HG02763 (cell line): ENCODE results near the gene PACSIN3.

Experiments
- ATAC-seq: cut with Tn5 transposase; IDR thresholded peaks from one replicate; pipeline ENCODE4 v1.9.1; 2021; ENCODE audit warnings: mild to moderate bottlenecking, moderate library complexity; ENCODE audit not compliant: unreplicated experiment

PACSIN3 gene

DNA sequence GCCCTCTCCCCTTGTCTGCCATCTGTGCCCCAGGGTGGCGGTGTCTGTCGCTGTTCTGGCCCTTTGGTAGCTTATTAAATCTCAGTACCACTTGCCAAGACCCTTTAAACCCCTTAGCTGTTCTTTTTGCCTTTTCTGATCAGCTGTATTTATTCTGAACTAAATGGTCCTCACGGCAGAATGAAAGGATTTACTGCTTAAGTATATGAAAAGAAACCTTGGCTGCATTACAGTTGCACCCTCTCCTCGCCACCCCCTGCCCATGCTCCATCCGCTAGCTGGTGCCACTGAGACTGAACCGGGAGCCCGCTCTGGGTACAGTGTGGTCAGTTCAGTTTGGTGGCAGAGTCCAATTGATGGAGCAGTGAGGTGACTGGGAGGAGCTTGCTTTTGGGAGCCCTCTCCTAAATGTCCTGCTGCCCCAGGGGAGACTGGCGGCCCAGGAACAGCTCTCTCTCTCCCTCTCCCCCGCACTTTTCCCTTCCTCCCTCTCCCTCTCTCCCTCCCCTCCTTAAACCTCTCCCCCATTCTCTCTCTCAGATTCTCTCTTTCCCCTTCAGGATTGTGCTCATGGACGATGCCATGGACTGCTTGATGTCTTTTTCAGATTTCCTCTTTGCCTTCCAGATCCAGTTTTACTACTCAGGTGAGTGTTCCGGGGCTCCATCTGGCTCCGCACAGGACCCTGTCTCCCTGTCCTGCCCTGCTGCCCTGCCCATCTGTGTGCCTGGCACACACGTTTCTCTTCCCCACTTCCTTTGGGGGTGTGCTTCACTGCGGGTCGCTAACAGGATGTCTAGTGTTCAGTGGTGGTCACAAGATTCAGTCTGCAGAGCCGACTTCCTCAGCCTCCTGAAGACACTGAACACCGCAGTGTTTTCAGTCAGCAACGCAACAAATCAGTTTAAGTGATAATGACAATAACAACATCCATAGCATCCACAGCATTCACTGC is 31.3 kb downstream of the PACSIN3 start:
- ATAC-seq: no peak

DNA sequence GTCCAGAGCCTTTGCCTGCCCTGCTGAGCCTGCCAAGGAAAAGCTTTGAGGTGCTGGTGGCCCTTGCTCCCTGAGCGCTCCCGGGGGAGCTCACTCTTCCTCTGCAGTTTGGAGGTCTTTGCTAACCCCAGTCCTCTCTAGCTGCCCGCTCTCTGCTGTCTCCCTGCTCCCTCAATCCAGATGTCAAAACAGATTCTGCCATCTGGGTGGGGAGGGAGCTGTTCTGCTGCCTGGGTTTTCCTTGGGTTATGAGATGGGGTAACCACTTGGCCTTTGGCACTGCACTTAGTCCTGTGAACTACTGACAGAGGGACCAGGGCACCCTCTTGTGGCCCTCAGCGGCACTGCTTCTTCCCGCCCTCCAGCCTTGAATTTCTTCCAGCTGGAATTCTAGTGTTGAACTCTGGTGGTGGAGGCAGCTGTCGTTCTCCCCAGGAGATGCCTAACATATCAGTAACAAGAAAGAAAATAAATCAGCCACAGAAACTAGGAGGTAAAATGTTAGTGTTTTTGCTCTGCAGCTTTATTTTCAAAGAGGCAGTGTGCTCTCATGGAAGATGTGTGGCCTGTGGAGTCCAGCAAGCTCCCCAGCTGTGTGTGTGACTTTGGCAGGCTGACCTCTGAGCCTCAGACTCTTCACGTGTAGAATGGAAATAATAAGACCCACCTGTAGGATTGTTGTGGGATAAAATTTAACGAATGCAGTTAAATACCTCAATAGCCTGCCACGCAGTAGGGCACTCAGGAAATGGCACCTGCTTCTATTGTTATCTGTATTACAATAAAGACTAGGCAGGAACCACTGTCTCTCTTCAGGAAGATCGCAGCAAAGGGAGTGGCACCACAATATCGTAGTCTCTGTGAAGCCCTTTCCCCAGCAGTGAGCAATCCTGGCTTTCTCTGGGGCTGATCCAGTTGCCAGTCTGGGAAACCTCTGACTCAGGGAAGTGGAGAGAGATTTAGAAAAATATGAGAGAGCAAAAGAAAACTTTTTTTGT is 33.0 kb downstream of the PACSIN3 start:
- peak; percentile 64 for ATAC-seq

DNA sequence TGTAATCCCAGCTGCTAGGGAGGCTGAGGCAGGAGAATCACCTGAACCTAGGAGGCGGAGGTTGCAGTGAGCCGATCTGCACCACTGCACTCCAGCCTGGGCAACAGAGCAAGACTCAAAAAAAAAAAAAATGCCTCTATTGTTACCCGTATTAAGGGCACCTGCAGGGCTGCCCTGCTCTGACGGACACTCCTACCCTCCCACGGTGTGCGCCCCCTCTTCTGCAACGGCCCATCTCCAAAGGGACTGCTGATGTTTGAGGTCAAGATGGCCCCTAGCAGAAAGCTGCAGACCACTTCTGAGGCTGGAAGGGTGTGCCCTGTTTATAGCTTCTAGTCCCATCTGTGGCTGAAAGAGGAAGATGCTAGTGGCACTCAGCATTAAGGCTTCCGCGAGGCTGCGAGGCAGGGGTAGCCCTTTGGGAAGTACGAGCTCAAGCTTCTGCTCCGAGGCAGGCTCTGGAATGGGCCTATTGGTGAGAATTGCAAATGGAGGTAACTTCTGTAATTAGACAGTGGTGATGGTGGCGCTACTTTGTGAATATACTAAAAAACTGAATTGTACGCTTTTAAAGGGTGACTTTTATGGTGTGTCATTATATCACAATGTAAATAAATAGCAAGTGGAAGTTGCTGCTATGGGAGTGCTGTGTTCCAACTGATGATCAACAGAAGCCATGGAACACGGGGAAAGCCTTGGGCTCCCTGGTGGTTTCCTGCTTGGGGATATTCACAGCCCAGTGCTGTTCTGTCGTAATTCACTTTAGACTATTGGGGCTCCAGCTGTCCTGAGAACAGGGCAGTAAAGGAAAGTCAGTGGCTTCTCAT is 33.9 kb downstream of the PACSIN3 start:
- ATAC-seq: no peak

DNA sequence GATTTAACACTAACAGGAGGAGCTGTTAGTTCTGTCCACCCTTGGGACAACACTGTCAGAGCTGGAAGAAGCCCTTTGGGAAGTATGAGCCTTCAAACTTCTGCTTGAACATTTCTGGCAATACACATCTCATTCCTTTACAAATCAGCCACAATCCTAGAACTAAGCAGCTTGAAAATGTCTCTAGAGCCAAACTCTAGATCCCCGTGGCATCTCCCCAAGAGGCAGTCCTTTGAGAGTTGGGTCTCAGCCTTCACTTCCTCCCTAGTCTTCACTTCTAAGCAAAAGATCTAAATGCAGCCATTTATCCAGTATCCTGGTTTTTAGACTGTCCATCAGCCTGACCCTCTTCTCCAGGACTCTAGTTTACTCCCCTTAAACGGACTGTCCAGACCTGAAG is 36.5 kb downstream of the PACSIN3 start:
- no peak for ATAC-seq

DNA sequence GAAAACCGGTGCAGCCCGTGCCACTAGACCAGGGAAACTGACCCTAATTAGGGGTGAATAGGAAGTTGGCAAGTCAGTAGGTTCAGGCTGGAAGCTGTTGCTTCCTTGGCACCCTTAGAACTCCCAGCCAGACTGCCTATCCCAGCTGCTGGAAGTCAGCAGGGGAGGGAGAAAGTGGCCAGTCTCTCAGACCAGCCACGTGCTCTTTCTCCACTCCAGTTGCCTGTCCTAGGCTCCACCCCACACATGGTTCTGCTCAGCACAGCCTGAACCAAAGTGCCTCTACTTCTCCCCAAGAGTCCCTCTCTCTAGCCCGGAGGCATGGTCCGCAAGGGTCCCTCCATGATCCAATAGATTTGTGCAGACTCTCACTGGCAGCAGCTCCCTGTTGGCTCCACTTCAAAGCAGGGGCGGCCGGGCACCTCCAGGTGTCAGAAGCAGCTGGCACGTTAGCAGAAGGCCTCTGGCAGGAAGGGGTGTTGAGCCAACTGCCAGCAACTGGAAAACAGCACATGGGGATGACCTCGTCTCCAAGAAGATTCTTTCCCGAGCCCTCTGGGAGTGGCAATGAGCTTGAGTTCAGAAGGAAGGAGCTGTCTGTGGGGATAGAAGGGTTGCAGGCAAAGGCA is 37.2 kb downstream of the PACSIN3 start:
- ATAC-seq: no peak

DNA sequence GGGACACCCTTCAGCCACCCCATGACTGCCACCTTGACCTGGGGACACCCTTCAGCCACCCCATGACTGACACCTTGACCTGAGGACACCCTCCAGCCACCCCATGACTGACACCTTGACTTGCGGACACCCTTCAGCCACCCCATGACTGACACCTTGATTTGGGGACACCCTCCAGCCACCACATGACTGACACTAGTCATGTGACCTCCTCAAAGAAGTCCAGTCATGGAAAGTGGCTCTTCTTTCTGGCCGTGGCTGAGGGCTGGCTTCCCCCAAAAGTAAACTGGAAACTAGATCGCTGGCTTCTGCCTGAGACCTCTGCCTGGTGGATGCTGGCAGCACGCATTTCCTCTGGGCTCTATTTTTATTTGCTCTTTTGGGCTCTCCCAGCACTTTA is 38.0 kb downstream of the PACSIN3 start:
- ATAC-seq: no peak

DNA sequence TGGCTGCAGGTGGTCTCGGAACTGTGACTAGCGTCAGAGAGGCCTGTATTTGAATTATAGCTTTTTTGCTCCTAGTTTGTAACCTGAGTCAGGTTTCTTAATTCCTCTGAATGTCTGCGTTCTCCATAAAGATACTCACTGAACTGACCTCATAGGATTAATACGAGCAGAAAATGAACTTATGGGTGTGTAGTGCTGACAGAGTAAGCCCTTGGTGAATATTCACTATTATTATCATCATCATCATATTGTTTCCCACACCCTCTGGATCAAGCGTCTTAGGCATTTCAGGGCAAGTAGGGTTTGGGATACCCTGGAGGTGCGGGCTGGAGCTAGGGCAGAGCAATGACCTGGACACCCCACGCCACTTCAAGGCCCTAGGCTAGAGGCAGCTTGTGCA is 38.6 kb downstream of the PACSIN3 start:
- no peak for ATAC-seq

DNA sequence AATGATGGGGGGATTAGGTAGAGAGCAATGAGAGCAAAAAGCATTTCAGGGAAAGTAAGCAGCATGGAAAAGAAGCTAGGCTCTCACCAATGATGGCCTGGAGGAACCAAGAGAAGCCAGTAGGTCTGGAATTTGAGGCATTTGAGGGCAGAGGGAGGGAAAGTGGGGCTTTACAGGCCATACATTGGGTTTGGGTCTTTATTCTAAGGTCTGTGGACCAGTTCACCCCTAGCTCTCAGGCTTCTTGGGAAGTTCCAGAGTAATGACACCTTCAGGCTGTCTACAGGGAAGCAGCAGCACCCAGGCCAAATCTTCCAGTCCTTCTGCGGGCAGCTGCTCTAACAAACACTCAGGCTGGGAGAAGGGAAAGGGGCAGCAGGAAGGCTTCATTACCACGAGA is 39.0 kb downstream of the PACSIN3 start:
- ATAC-seq: no peak

DNA sequence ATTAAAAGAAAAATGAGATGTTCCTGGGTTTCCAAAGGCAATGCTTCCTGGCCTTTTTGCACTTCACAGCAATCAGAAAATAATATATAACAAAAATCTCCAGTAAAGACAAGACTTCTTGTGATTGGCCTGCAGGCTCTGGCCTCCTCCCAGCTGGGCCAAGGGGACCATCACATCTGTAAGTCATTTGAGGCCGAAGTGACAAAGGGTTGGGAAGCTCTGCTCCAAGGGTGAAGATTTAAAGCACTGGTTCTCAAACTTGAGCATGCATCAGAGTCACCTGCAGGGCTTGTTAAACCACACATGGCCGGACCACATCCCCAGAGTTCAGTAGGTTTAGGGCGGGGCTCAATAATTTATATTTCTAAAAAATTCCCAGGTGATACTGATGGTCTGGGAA is 41.7 kb downstream of the PACSIN3 start:
- no peak for ATAC-seq

DNA sequence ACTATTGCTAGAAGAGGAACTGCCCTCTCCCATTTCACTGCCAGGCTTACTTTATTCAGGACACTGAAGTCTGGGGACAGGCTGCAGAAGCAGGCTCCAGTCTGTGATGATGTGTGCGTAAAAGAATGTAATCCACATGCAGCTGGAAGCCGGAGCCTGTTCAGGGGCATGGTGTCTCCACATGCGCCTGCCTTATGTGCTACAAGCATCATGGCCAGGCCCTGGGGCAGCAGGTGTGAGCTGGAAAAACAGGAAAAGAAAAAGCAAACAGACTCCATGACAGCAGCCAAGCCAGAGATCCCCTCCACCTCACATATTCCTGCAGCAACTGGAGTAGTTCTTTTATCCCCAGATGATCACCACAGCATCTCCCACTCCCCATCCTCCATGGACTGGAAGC is 42.9 kb downstream of the PACSIN3 start:
- ATAC-seq: no peak

DNA sequence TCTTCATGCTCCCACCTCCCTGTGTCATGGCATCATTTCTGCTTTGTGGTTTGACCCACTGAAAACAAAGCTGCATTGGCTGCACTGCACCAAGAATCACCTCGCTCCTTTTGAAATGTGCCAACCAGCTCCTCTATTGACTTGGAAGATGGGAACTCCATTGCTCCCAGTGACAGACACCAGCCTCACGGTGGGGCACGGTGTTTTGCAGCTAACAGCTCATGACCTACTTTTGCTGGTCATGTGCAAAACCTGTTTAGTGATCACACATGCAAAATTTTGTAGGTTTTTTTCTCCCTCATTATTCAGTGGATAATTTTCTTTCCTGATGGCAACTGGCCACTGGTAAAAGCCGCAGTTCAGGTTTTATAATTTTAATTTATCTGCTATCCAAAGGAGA is 46.4 kb downstream of the PACSIN3 start:
- no peak for ATAC-seq

DNA sequence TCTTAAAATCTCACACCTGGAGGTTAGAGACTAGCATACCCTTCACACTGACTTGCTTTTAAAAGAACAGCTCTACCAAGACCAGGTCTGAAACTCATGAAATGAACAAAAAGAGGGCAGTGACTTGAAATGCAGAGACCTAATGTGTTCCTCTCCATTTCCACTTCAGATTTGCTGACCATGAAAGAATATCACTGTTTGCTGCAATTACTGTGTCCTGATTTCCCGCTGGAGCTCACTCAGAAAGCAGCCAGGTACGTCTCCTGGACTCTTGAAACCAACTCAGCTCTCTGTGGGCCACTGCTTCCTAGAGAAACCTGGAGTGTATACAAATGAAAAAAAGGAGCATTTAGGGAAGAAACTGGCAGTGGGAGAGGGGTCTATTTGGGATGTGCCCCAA is 48.8 kb downstream of the PACSIN3 start:
- ATAC-seq: no peak

DNA sequence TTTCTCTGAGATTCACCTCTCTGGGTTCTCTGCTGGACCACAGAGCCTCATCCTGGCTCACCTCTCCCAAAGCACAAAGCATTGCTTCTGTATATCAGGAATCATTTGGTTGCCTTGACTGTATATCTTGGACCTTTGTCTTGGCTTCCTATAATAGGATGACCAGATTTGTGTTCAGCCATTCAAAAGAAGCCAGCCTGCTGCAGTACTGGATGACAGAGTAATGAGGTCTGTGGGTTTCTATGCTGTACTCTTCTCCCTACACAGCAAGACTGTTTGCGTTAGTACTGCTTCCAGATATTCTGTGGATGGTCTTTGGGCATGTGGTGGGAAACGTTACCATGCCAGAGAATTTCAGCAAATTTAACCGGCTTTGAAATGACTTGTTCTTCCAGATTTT is 49.3 kb downstream of the PACSIN3 start:
- no peak for ATAC-seq

DNA sequence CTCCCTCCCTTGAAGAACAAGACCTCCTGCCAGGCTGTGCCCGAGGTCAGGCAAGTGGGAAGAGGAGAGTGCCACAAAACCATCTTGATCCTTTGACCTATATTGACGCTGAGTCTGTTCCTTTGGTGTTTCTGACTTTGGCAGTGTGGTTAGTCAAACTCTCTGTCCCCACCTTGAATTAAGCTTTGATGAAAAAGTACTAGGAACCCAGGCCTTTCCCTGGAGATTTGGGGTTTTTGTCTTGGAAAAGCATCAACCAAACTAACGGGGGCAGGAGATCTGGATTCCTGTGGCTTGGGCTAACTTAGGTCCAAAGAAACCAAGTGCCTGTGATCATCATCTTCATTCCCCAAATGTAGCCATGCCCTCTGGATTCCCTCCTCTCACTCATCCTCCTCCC is 49.9 kb downstream of the PACSIN3 start:
- no peak for ATAC-seq

DNA sequence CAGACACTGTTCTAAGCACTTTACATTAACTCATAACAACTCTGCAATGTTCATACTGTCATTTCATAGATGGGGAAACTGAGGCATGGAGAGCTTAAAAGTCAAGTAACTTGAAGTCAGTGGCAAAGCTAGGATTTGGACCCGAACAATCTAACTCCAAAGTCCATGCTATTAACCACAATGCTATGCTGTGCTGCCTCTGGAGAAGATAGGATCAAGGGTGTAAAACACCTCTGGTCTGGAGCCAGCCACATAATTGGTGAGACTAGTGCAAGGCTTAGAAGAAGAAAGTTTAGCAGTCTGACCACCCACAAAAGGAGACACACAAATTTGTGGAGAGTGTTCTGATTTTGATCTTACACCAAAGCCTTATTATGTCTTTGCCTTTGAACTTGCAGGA is 53.3 kb downstream of the PACSIN3 start:
- no peak for ATAC-seq

DNA sequence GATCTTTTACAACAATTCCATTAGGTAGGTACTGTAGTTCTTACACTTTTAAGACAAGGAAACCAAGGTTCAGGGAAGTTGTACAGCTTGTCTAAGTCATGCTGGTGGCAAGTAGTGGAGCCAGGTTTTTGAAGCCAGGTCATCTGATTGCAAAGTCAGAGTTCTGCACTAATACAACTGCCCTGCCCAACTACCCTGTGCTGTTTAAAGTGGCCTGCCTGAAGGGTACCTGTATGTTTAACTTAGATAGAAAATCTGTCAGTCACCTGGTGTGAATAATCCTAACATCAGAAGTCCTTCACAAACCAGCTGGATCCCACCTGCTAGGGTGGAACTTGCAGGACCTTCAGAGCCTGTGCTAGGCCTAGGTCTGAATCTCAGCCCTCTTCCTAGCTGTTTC is 53.7 kb downstream of the PACSIN3 start:
- ATAC-seq: no peak

DNA sequence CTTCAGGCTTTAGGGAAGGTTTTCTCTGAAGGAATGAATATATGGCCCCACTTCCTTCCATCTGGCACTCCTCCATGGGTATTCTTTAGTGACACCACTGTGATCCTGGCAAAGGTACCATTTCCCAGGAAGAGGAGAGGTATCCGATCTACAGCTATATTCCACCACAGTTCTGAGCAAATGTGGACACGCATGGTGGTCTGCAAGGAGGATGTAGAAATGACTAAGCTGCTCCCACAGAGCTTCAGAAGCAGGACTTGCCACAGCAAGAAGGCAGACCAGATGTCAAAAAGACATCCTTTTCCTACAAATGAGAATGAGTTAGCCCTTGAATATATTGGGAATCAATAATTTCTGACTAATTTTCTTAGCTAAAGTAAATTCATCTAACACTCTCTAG is 55.1 kb downstream of the PACSIN3 start:
- no peak for ATAC-seq

DNA sequence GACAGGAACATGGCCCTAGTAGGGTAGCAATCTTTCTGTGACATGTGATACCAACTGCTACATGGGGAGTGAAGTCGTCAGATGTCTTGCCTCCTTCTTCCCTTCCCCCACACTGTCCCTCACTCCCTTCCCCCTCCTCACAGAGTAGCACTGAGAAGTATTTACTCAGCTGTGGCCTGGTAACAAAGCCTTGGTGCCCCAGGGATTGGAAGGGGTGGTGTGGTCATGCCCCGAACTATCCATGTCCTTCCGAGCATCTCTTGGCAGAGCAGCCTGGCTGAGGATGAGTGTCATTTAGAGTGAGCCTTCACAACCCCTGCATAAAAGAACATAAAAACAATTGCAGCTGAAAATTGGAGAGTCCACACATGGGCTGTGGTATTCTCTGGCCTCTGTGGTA is 55.7 kb downstream of the PACSIN3 start:
- ATAC-seq: no peak
